Gastroesophageal sphincter (tissue), 4 donors: ENCODE results near the gene CAMK2B. TPM values are rescaled to one million over a fixed set of nuclear protein-coding genes. Genes with fewer than 3 reads are reported as not detected.

Experiments used
- ATAC-seq: fragments of 150-250 bp; one replicate; pipeline ENCODE4 v1.9.1; 2016; ENCODE audit warnings: mild to moderate bottlenecking, moderate library complexity
- H3K27ac ChIP-seq, 4 donors: fragments of 200-600 bp; sonication (generic) in 3 of 4; 1 replicate in 3 of 4; 2 replicates in 1 of 4; pipeline ENCODE4 v1.5.1; 2016 to 2019
- H3K27me3 ChIP-seq: fragments of 200-600 bp; sonication (generic); one replicate; pipeline ENCODE4 v1.5.1; 2019
- H3K36me3 ChIP-seq, 2 donors: fragments of 200-600 bp; sonication (generic); one replicate each; pipeline ENCODE4 v1.5.1; 2019; ENCODE audit warnings: control low read depth in 1 of 2
- H3K4me1 ChIP-seq, 3 donors: fragments of 200-600 bp; sonication (generic); 1 replicate in 2 of 3; 2 replicates in 1 of 3; pipeline ENCODE4 v1.5.1; 2016 to 2019; ENCODE audit warnings: control low read depth in 2 of 3
- H3K4me3 ChIP-seq, 2 donors: fragments of 200-600 bp; sonication (generic); one replicate each; pipeline ENCODE4 v1.5.1; 2019; ENCODE audit warnings: mild to moderate bottlenecking in 1 of 2, moderate library complexity in 1 of 2
- H3K9me3 ChIP-seq, 3 donors: fragments of 200-600 bp; sonication (generic); one replicate each; pipeline ENCODE4 v1.5.1; 2017 to 2019; ENCODE audit warnings: control low read depth in 2 of 3
- CTCF ChIP-seq, 4 experiments: fragments of 200-600 bp in 2 of 4; fragments of 450-650 bp in 2 of 4; sonication (generic) in 1 of 4; IDR thresholded peaks; one replicate each; pipeline ENCODE4 v1.5.1; 2017 to 2019; ENCODE audit warnings: antibody characterized with exemption in 4 of 4, mild to moderate bottlenecking in 2 of 4, moderate library complexity in 2 of 4
- EP300 ChIP-seq: sonication (generic); formaldehyde crosslinking; IDR thresholded peaks from one replicate; pipeline ENCODE4 v1.6.1; 2017; ENCODE audit warnings: antibody characterized with exemption, mild to moderate bottlenecking
- POLR2A ChIP-seq, 2 donors: fragments of 450-650 bp; IDR thresholded peaks; one replicate each; pipeline ENCODE4 v1.6.1; 2017; ENCODE audit warnings: antibody characterized with exemption in 2 of 2, mild to moderate bottlenecking in 2 of 2, moderate library complexity in 1 of 2
- POLR2AphosphoS5 ChIP-seq: sonication (generic); formaldehyde crosslinking; IDR thresholded peaks from one replicate; pipeline ENCODE4 v1.6.1; 2017; ENCODE audit warnings: antibody characterized with exemption
- WGBS, 2 donors: methylation state at CpG; one replicate each; pipeline ENCODE4 v1.1.5; 2018; ENCODE audit warnings: low coverage in 1 of 2; 5-methylcytosine and 5-hydroxymethylcytosine counted together
- total RNA-seq, 4 donors: library from RNA; depleted of rRNA; stranded (reverse); fragments of >200 nt; gene quantifications; one replicate each; pipeline ENCODE4 v1.1.0, GENCODE V29; 2016

The CAMK2B gene
- total RNA-seq, 4 donors from 2014 or later: 0.27 to 1.5 (median 0.81) TPM

DNA sequence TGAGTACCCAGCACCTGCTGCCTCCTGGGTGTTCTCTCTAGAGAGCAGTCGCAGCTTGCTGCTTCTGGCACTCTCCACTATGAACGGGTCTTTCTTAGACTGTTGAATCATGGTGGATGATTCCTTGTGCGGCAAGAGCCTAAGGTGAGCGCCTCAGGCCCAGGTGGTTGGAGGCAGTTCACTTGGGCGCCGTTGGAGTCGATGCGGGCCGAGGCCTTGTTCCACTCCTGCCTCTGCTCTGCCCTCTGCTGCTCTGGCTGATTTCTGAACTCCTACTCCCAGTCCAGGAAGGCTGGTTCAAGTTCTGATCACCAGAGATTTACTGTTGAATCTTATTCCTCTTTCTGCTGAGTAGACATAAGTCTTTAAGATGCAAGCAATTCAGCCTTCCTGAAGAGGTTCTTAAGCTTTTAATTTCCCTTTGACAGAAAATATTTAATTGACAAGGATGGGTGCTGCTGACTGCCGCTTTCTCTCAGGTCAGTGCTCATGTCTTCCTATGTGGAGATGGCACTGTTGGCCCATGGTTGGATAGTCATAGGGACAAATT lies 114.2 kb downstream of the CAMK2B start:
- TF ChIP-seq CTCF (IDR thresholded peaks at IDR 0.05): no peak
- no peak for TF ChIP-seq POLR2AphosphoS5
- TF ChIP-seq EP300: no peak
- TF ChIP-seq POLR2A (IDR thresholded peaks at IDR 0.05): no peak
- H3K4me3 ChIP-seq: no peak overlapping the region
- H3K27ac ChIP-seq: no peak overlapping the region
- WGBS, 2 donors: 80 to 90% methylated on average over 3 to 8 of the region's 10 CpGs
- no peaks in the 10 kb centered on the region for H3K27me3 ChIP-seq
- H3K9me3 ChIP-seq: no peaks in the 10 kb centered on the region
- no peaks in the 10 kb centered on the region for H3K4me1 ChIP-seq
- H3K36me3 ChIP-seq: peaks cover 0 to 88% of the 10 kb centered on the region in 2 donors
- no peak for ATAC-seq

GRCh38 chr7:44210107-44210506 lies 115.3 kb downstream of the CAMK2B start:
- H3K36me3 ChIP-seq: peaks cover 0 to 99% of the 10 kb centered on the region in 2 donors
- H3K27ac ChIP-seq: no peak overlapping the region
- no peak for TF ChIP-seq CTCF (IDR thresholded peaks at IDR 0.05)
- no peak for TF ChIP-seq POLR2A (IDR thresholded peaks at IDR 0.05)
- no peak for TF ChIP-seq EP300
- no peak for TF ChIP-seq POLR2AphosphoS5
- H3K9me3 ChIP-seq: no peaks in the 10 kb centered on the region
- H3K27me3 ChIP-seq: no peaks in the 10 kb centered on the region
- no peak overlapping the region for H3K4me3 ChIP-seq
- H3K4me1 ChIP-seq: no peaks in the 10 kb centered on the region
- 79 to 87% methylated on average over 5 of the region's 5 CpGs for WGBS, 2 donors
- ATAC-seq: no peak

DNA sequence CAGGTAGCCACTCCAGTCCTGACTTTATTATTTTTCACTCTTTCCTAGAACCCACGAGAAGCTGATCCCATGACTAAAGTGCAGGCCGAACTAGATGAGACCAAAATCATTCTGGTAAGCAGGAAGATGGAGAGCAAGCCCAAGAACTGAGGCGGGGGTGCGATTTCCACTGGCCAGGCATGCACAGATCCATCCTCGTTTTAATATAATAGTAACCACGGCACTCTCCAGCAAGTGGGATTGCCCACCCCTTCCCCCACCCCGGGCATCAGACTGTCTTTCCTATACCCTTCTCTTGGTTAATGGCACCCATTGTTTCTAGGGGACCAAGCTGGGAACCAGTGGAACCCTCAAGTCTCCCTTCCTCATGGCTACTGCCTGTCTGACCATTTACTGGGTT lies 117.3 kb downstream of the CAMK2B start:
- Histone ChIP-seq H3K27ac (no peak overlapping the region), H3K9me3 (no peaks in the 10 kb centered on the region), H3K4me3 (no peak overlapping the region), H3K27me3 (no peaks in the 10 kb centered on the region), H3K4me1 (peaks cover 0 to 2% (median 0%) of the 10 kb centered on the region in 3 donors), H3K36me3 (peaks cover 0 to 95% of the 10 kb centered on the region in 2 donors)
- ATAC-seq: no peak
- TF ChIP-seq EP300 (no peak), POLR2AphosphoS5 (no peak)
- 92 to 100% methylated on average over 1 to 4 of the region's 7 CpGs for WGBS, 2 donors

GRCh38 chr7:44206008-44206407 lies 119.4 kb downstream of the CAMK2B start:
- peaks cover 0 to 74% of the 10 kb centered on the region in 2 donors for H3K36me3 ChIP-seq
- H3K27ac ChIP-seq: no peak overlapping the region
- no peaks in the 10 kb centered on the region for H3K9me3 ChIP-seq
- ATAC-seq: no peak
- H3K27me3 ChIP-seq: no peaks in the 10 kb centered on the region
- no peak overlapping the region for H3K4me3 ChIP-seq
- 100% methylated on average over 1 of the region's 5 CpGs; no CpG with 5 or more reads in 1 of the 2 donors for WGBS, 2 donors
- peaks cover 4 to 22% (median 5%) of the 10 kb centered on the region in 3 donors for H3K4me1 ChIP-seq
- TF ChIP-seq POLR2A (IDR thresholded peaks at IDR 0.05) (no peak), POLR2AphosphoS5 (no peak), CTCF (IDR thresholded peaks at IDR 0.05) (no peak)

- Histone ChIP-seq H3K36me3 (peaks cover 0 to 32% of the 10 kb centered on the region in 2 donors), H3K4me1 (peaks cover 4 to 22% (median 5%) of the 10 kb centered on the region in 3 donors), H3K27me3 (peaks cover 10% of the 10 kb centered on the region), H3K27ac (peak overlapping the region in 1 of 4 donors; percentile 83), H3K4me3 (peak overlapping the region; percentile 67 to 94), H3K9me3 (no peaks in the 10 kb centered on the region)
- TF ChIP-seq CTCF (IDR thresholded peaks at IDR 0.05): no peak
- no peak for TF ChIP-seq EP300
- TF ChIP-seq POLR2AphosphoS5: no peak
- TF ChIP-seq POLR2A (IDR thresholded peaks at IDR 0.05): no peak
- WGBS, 2 donors: 24 to 37% methylated on average over 7 of the region's 8 CpGs
- no peak for ATAC-seq
These were observed 123.6 kb downstream of the CAMK2B start for GRCh38 chr7:44201813-44202212.
